Aorta (tissue), 5 donors: ENCODE data around the gene COL1A2. TPM values are rescaled to one million over a fixed set of nuclear protein-coding genes. Genes with fewer than 3 reads are reported as not detected.

Experiments
- ATAC-seq: fragments of 200-7000 bp; cut with Tn5 transposase; one replicate; pipeline ENCODE4 v1.9.1; 2022; ENCODE audit warnings: moderate library complexity; ENCODE audit not compliant: low FRiP score
- DNase-seq, 2 donors: peaks; one replicate each; pipeline ENCODE4 v3.0.0-alpha.2; 2020
- H3K27ac ChIP-seq, 2 donors: one replicate each; pipeline ENCODE4 v1.5.1; 2013; ENCODE audit warnings: low read length in 2 of 2, mild to moderate bottlenecking in 2 of 2, moderate library complexity in 2 of 2, control low read depth in 1 of 2, inconsistent platforms in 1 of 2, low read depth in 1 of 2
- H3K27me3 ChIP-seq, 2 donors: one replicate each; pipeline ENCODE4 v1.6.1; 2013; ENCODE audit warnings: control low read depth in 1 of 2, low read length in 1 of 2, mild to moderate bottlenecking in 1 of 2, moderate library complexity in 1 of 2; ENCODE audit not compliant: insufficient read depth in 2 of 2, control insufficient read depth in 1 of 2
- H3K36me3 ChIP-seq, 2 donors: one replicate each; pipeline ENCODE4 v1.6.1; 2013; ENCODE audit warnings: control low read depth in 1 of 2, low read length in 1 of 2, mild to moderate bottlenecking in 1 of 2; ENCODE audit not compliant: insufficient read depth in 2 of 2, control insufficient read depth in 1 of 2
- H3K4me1 ChIP-seq, 2 donors: one replicate each; pipeline ENCODE4 v1.6.1; 2013; ENCODE audit warnings: low read length in 2 of 2, control low read depth in 1 of 2, mild to moderate bottlenecking in 1 of 2, moderate library complexity in 1 of 2; ENCODE audit not compliant: insufficient read depth in 2 of 2, control insufficient read depth in 1 of 2
- H3K4me3 ChIP-seq, 2 donors: one replicate each; pipeline ENCODE4 v1.5.1; 2013; ENCODE audit warnings: low read length in 2 of 2, control low read depth in 1 of 2, mild to moderate bottlenecking in 1 of 2
- H3K9me3 ChIP-seq: one replicate; pipeline ENCODE4 v1.6.1; 2013; ENCODE audit warnings: mild to moderate bottlenecking, low read length; ENCODE audit not compliant: control insufficient read depth
- WGBS, 2 donors: extraction: QIAGEN DNeasy Blood & Tissue Kit; methylation state at CpG; one replicate each; pipeline ENCODE4 v1.1.7; 2013; 5-methylcytosine and 5-hydroxymethylcytosine counted together
- intact Hi-C, 2 donors: fragments of 100-400 bp; cut with DNase I; formaldehyde crosslinking; loops; one replicate each; pipeline versions ENCODE4 v1.14.2 to v1.15.0; 2022
- polyA plus RNA-seq, 2 donors: library from polyadenylated mRNA; stranded (reverse); fragments of 200-250 nt; gene quantifications; one replicate each; pipeline ENCODE4 v1.2.3, GENCODE V29; 2013
- total RNA-seq, 2 donors: library from RNA; stranded (reverse); fragmentation: NEBNext Ultra II Directional; extraction: Animal tissue kit (Norgen Biotek cat#: 25700); gene quantifications; one replicate each; pipeline ENCODE4 v1.2.1, GENCODE V29; 2021
- donor health status: healthy with polysubstance abuse.
- donor health status: Bipolar disorder and iron deficiency.
- donor health status: DM: no; HTN: no; CAD: no.
- donor health status: DM: no; HTN: no; CAD: no.
- donor health status: DM: yes; HTN: yes; CAD: no.

The COL1A2 gene
- total and polyA plus RNA-seq, 4 donors: 282 to 1,770 (median 945) TPM

DNA sequence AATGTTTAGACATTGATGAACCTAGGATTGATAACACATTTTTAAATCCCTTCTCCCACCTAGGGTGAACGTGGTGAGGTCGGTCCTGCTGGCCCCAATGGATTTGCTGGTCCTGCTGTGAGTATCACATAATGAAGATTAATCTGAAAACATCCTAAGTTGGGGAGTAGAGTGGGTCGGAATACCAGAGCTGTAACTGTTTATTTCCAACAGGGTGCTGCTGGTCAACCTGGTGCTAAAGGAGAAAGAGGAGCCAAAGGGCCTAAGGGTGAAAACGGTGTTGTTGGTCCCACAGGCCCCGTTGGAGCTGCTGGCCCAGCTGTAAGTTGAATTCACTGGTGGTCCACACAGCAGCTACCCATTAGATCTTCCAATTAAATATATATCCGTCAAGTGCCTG is 25.6 kb downstream of the COL1A2 start:
- DNase-seq (no peak), ATAC-seq (no peak)
- H3K4me3 ChIP-seq: no peak overlapping the region
- peak overlapping the region in 1 of 2 donors; percentile 5 for H3K27ac ChIP-seq
- H3K27me3 ChIP-seq: no peaks in the 10 kb centered on the region
- intact Hi-C loops: loop anchor here in 1 of 2 donors (10.0 kb wide), 1 partner anchor 236 kb away; no protein-coding TSS in a partner anchor
- no peaks in the 10 kb centered on the region for H3K4me1 ChIP-seq
- WGBS, 2 donors: 33 to 37% methylated on average over 6 of the region's 6 CpGs
- peaks cover 11 to 18% of the 10 kb centered on the region in 2 donors for H3K36me3 ChIP-seq
- no peaks in the 10 kb centered on the region for H3K9me3 ChIP-seq

DNA sequence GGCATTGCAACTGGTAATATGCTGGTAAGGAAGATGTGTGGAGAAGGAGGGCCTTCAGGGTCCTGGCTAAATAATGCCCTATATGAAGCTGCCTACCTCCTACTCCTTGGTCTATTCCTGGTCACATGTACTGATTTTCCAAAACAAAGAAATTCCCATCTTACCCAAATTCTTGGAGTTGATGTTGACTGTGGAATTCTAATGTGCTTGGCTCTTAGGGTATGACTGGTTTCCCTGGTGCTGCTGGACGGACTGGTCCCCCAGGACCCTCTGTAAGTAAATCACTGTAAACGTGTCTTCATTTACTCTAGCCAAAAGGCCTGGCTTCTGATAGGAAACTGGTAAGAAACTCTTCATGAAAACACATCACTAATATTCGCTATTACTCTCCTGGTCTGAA is 27.0 kb downstream of the COL1A2 start:
- intact Hi-C loops: loop anchor here in 1 of 2 donors (10.0 kb wide), 1 partner anchor 237 kb away; no protein-coding TSS in a partner anchor
- no peak for DNase-seq
- H3K9me3 ChIP-seq: no peaks in the 10 kb centered on the region
- peaks cover 16 to 20% of the 10 kb centered on the region in 2 donors for H3K36me3 ChIP-seq
- no peak overlapping the region for H3K27ac ChIP-seq
- no peak for ATAC-seq
- no peak overlapping the region for H3K4me3 ChIP-seq
- no peaks in the 10 kb centered on the region for H3K4me1 ChIP-seq
- no peaks in the 10 kb centered on the region for H3K27me3 ChIP-seq
- WGBS, 2 donors: 31 to 32% methylated on average over 3 of the region's 3 CpGs

DNA sequence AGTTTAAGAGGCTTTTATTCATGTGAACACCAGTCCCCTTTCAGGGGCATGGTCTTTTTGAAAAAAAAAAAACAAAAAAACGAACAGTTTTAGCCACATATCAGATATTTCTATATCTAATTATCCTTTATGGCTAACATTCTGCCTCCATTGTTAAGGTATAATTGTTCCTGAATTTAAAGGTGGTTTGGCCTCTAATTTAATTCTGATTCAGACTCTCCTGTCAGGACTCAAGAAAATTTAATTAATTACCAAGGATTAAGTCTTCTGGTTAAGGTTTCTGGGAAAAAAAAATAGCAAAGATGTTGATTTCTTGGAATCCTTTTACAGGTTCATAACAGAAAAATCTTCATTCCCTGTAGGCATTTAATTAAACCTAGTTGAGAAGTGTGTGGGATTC is 27.4 kb downstream of the COL1A2 start:
- H3K27ac ChIP-seq: no peak overlapping the region
- no peaks in the 10 kb centered on the region for H3K27me3 ChIP-seq
- no peaks in the 10 kb centered on the region for H3K9me3 ChIP-seq
- DNase-seq: no peak
- 22 to 26% methylated on average over 1 of the region's 1 CpG for WGBS, 2 donors
- H3K4me1 ChIP-seq: no peaks in the 10 kb centered on the region
- peaks cover 16 to 23% of the 10 kb centered on the region in 2 donors for H3K36me3 ChIP-seq
- intact Hi-C loops: loop anchor here in 1 of 2 donors (10.0 kb wide), 1 partner anchor 237 kb away; no protein-coding TSS in a partner anchor
- H3K4me3 ChIP-seq: no peak overlapping the region
- ATAC-seq: no peak

DNA sequence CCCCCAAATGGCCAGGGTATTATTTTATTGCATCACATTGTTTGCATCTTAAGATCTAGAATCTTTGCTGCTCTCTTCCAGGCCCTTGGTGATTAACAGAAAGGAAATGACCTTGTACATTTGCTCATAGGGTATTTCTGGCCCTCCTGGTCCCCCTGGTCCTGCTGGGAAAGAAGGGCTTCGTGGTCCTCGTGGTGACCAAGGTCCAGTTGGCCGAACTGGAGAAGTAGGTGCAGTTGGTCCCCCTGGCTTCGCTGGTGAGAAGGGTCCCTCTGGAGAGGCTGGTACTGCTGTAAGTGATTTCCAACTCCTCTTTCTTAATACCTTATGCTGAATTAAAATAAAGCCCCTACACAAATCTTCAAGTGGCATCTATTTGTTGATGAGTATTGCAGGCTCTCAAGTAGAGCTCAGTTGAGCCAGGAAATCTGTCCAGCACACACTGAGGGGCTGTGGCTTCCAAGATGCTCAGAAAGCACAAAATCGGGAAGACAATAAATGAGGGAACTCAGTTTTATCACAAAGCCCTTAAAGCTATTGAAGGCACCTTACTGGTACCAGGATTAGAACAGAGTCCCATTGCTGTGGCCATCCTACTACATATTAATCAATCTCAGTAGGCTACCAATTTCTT is 28.2 kb downstream of the COL1A2 start:
- H3K4me3 ChIP-seq: no peak overlapping the region
- no peaks in the 10 kb centered on the region for H3K9me3 ChIP-seq
- intact Hi-C loops: loop anchor here in 1 of 2 donors (10.0 kb wide), 1 partner anchor 238 kb away; no protein-coding TSS in a partner anchor
- DNase-seq (no peak), ATAC-seq (no peak)
- 57 to 70% methylated on average over 5 of the region's 5 CpGs for WGBS, 2 donors
- H3K27me3 ChIP-seq: no peaks in the 10 kb centered on the region
- peaks cover 12 to 20% of the 10 kb centered on the region in 2 donors for H3K36me3 ChIP-seq
- H3K27ac ChIP-seq: peak overlapping the region in 1 of 2 donors; percentile 30
- no peaks in the 10 kb centered on the region for H3K4me1 ChIP-seq

DNA sequence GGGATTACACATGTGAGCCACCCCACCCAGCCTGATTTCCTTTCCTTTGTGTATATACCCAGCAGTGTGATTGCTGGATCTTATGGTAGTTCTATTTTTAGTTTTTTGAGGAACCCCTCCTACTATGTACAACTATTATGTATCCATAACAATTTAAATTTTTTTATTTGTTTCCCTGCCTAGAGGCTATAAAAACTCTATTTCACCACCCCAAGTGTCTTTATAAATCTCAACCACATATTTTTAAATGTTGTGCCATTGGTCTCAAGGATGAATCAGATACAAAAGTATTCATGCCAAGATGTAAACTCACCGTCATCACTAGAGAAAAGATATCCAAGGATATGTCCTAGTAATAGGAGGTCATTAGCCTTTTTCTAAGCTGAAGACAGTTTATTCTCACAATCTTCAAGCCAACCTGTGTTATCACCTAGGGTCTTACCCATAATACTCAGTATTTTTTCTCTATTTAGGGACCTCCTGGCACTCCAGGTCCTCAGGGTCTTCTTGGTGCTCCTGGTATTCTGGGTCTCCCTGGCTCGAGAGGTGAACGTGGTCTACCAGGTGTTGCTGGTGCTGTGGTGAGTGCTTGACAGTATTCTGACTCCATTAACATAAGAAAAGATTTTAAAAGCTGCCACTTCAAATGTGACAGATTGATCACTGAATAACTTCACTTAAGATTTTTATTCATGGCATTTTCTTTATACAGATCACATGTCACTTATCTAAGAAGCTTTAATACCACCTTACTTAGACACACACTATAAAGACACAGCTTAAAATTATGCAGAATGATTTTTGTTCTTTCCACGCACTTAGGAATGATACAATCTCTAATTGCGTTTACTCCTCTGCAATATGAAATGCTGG is 29.4 kb downstream of the COL1A2 start:
- WGBS, 2 donors: 40 to 42% methylated on average over 5 of the region's 5 CpGs
- peaks cover 12 to 20% of the 10 kb centered on the region in 2 donors for H3K36me3 ChIP-seq
- ATAC-seq: no peak
- intact Hi-C loops: loop anchor here in 1 of 2 donors (10.0 kb wide), 1 partner anchor 239 kb away; no protein-coding TSS in a partner anchor
- peak overlapping the region in 1 of 2 donors; percentile 87 for H3K27ac ChIP-seq
- no peak for DNase-seq
- no peaks in the 10 kb centered on the region for H3K9me3 ChIP-seq
- H3K4me1 ChIP-seq: no peaks in the 10 kb centered on the region
- no peaks in the 10 kb centered on the region for H3K27me3 ChIP-seq
- no peak overlapping the region for H3K4me3 ChIP-seq

DNA sequence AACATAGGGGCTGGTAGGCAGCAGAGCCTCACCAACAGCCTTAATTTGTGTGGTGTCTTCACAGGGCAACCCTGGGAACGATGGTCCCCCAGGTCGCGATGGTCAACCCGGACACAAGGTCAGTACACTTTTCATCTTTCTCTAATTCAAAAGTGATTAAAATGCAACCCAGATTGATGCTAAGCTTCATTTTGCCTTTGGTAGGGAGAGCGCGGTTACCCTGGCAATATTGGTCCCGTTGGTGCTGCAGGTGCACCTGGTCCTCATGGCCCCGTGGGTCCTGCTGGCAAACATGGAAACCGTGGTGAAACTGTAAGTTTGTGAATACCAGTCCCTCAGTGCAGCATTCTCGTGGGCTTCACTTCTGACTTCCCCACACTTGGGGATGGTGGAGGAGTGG is 30.9 kb downstream of the COL1A2 start:
- H3K4me1 ChIP-seq: no peaks in the 10 kb centered on the region
- H3K36me3 ChIP-seq: peaks cover 14 to 23% of the 10 kb centered on the region in 2 donors
- no peak overlapping the region for H3K27ac ChIP-seq
- H3K27me3 ChIP-seq: no peaks in the 10 kb centered on the region
- intact Hi-C loops: loop anchor here in 1 of 2 donors (10.0 kb wide), 1 partner anchor 241 kb away; no protein-coding TSS in a partner anchor
- no peak overlapping the region for H3K4me3 ChIP-seq
- DNase-seq (no peak), ATAC-seq (no peak)
- H3K9me3 ChIP-seq: no peaks in the 10 kb centered on the region
- 67 to 70% methylated on average over 10 of the region's 10 CpGs for WGBS, 2 donors

DNA sequence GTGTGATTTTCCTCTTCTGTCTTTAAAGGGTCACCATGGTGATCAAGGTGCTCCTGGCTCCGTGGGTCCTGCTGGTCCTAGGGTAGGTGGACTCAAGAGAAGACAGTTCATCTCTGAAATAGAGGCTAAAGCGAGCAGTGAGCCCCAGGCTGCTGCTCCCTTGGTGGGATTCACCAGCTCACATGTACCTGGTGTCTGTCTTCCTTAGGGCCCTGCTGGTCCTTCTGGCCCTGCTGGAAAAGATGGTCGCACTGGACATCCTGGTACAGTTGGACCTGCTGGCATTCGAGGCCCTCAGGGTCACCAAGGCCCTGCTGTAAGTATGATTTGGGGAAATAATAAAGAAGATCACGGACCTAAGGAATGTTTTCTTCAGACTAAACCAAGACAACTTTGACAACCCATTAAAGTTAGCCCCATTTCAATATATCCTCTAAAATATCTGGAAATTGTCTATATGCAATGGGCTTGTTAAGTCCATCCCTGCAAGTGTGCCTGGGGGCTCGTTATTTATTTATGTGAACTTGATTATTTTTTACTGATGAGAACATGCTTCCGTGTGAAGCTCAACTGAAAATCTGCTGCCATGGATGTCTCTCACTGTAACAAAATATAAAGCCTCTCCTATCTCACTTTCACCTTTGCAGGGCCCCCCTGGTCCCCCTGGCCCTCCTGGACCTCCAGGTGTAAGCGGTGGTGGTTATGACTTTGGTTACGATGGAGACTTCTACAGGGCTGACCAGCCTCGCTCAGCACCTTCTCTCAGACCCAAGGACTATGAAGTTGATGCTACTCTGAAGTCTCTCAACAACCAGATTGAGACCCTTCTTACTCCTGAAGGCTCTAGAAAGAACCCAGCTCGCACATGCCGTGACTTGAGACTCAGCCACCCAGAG is 32.5 kb downstream of the COL1A2 start:
- H3K4me1 ChIP-seq: no peaks in the 10 kb centered on the region
- ATAC-seq (peak; percentile 15), DNase-seq (no peak)
- H3K27ac ChIP-seq: no peak overlapping the region
- no peaks in the 10 kb centered on the region for H3K9me3 ChIP-seq
- no peak overlapping the region for H3K4me3 ChIP-seq
- intact Hi-C loops: loop anchor here in 1 of 2 donors (10.0 kb wide), 1 partner anchor 242 kb away; no protein-coding TSS in a partner anchor
- H3K36me3 ChIP-seq: peaks cover 14 to 22% of the 10 kb centered on the region in 2 donors
- no peaks in the 10 kb centered on the region for H3K27me3 ChIP-seq
- 58 to 59% methylated on average over 12 of the region's 12 CpGs for WGBS, 2 donors

DNA sequence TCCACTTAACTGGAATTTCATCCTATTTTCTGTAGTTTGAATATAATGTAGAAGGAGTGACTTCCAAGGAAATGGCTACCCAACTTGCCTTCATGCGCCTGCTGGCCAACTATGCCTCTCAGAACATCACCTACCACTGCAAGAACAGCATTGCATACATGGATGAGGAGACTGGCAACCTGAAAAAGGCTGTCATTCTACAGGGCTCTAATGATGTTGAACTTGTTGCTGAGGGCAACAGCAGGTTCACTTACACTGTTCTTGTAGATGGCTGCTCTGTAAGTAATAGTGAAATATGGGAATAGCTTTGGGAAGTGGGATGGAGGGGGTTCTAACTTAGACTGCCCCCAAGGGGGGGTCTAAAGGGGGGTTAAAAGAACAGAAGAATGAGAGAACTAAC is 34.5 kb downstream of the COL1A2 start:
- DNase-seq (no peak), ATAC-seq (no peak)
- Histone ChIP-seq H3K4me1 (no peaks in the 10 kb centered on the region), H3K9me3 (no peaks in the 10 kb centered on the region), H3K36me3 (peaks cover 10 to 22% of the 10 kb centered on the region in 2 donors), H3K4me3 (no peak overlapping the region), H3K27me3 (no peaks in the 10 kb centered on the region), H3K27ac (peak overlapping the region in 1 of 2 donors; percentile 34)
- WGBS, 2 donors: 68 to 71% methylated on average over 1 of the region's 1 CpG
- intact Hi-C loops: loop anchor here in 1 of 2 donors (10.0 kb wide), 1 partner anchor 244 kb away; no protein-coding TSS in a partner anchor
